Measurements from ENCODE around the gene ETV3L.

GRCh38 chr1:157095091-157095490, 4.5 kb downstream of the ETV3L start:
- TF ChIP-seq CTCF (IDR thresholded peaks at IDR 0.05) (no peak), POLR2AphosphoS5 (IDR thresholded peaks at IDR 0.05; ENCODE audit: insufficient read depth in 1 of 2, low read depth in 1 of 2) (no peak)
